ENCODE results near the gene PPM1N.

PPM1N gene

DNA sequence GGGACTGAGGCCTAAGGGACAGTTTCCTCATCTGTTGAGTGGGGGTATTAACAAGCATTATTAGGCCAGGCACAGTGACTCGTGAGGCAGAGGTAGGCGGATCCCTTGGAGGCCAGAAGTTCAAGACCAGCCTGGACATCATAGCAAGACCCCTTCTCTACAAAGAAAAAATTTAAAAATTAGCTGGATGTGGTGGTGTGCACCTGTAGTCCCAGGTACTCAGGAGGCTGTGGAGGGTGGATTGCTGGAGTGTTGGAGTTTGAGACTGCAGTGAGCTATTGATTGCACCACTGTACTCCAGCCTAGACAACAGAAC lies 41.8 kb upstream of the PPM1N start:
- no peak for DNase-seq (ENCODE audit: low spot score)
- TF ChIP-seq, protein P1, sequence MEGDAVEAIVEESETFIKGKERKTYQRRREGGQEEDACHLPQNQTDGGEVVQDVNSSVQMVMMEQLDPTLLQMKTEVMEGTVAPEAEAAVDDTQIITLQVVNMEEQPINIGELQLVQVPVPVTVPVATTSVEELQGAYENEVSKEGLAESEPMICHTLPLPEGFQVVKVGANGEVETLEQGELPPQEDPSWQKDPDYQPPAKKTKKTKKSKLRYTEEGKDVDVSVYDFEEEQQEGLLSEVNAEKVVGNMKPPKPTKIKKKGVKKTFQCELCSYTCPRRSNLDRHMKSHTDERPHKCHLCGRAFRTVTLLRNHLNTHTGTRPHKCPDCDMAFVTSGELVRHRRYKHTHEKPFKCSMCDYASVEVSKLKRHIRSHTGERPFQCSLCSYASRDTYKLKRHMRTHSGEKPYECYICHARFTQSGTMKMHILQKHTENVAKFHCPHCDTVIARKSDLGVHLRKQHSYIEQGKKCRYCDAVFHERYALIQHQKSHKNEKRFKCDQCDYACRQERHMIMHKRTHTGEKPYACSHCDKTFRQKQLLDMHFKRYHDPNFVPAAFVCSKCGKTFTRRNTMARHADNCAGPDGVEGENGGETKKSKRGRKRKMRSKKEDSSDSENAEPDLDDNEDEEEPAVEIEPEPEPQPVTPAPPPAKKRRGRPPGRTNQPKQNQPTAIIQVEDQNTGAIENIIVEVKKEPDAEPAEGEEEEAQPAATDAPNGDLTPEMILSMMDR (IDR thresholded peaks at IDR 0.05; ENCODE audit: extremely low read depth, missing control alignments), result no peak

DNA sequence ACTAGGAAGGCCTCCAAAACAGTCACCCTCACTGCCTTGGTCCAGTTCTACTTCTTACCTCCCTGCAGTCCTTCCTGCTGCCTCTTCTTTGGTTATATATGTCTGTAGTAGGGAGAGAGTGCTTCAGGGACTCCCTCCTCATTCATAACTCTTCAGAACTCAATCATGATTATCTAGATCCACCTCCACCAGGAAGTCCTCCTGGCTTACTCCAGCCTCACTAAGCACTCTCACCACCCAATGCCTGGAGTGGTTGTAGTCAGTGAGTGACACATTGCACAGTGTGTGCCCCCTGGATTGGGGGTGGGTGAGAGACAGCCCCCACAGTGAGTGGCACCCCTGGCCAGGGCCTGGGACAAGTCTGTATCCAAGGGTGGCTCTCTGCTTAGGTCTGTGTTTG lies 40.5 kb upstream of the PPM1N start:
- TF ChIP-seq, protein P1 (IDR thresholded peaks at IDR 0.05; ENCODE audit: extremely low read depth, missing control alignments), result no peak
- no peak for DNase-seq (ENCODE audit: low spot score)

DNA sequence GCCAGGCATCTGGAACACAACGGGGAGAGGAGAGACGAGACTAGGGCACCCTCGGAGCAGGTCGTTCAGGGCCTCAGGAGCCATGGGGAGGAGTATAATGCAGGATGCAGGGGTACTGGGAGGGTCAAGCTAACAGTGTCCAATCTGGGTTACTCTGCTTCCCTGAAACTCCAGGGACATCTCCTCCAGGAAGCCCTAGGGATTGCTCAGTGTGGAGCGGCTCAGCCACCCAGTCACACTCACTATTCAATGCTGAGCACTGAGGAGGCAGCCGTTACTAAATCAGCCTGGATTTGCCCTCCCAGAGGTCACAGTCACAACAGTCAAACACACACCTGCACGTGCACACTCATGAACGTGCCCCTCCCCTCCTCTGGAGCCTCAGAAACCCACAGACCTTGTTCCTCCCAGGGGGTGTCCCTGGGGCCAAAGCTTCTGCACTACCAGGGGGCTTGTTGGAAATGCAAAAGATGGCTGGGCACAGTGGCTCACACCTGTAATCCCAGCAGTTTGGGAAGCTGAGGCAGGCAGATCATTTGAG lies 37.4 kb upstream of the PPM1N start:
- no peak for DNase-seq (ENCODE audit: low spot score)

DNA sequence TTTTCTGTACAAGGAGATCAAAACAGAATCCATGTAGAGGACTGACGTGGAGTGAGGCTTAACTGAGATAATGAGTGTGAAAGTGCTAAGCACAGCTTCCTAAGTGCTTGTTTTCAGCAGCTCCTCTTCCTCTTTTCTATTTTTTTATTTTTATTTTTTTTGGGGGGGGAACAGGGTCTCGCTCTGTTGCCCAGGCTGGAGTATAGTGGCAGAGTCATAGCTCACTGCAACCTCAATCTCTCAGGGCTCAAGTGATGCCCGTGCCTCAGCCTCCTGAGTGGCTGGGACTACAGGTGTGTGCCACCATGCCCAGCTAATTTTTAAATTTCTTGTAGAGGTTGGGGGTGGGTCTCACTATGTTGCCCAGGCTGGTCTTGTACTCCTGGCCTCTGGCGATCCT lies 36.1 kb upstream of the PPM1N start:
- DNase-seq (ENCODE audit: low spot score), result no peak
- TF ChIP-seq, protein P1 (IDR thresholded peaks at IDR 0.05; ENCODE audit: extremely low read depth, missing control alignments), result no peak

More for the DNA sequence above, 37.4 kb upstream of the PPM1N start:
- TF ChIP-seq, protein P1 (IDR thresholded peaks at IDR 0.05; ENCODE audit: extremely low read depth, missing control alignments), result no peak

DNA sequence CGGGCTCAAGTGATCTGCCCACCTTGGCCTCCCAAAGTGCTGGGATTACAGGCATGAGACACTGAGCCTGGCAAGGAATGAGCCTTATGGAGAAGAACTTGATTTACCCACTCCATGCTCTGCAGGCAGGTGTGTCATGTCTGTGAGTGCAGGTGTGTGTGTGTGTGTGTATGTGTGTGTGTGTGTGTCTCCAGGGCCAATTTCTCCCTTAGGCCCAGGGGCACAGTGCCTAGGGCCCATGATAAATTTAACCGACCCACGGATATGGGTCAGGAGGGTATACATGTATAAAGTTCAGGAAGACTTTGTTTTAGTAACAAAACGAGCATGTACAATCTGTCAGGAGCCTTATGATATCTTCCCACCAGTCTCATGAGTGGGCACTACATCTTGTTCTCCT lies 35.0 kb upstream of the PPM1N start:
- no peak for DNase-seq (ENCODE audit: low spot score)
- TF ChIP-seq, protein P1 (IDR thresholded peaks at IDR 0.05; ENCODE audit: extremely low read depth, missing control alignments), result no peak

DNA sequence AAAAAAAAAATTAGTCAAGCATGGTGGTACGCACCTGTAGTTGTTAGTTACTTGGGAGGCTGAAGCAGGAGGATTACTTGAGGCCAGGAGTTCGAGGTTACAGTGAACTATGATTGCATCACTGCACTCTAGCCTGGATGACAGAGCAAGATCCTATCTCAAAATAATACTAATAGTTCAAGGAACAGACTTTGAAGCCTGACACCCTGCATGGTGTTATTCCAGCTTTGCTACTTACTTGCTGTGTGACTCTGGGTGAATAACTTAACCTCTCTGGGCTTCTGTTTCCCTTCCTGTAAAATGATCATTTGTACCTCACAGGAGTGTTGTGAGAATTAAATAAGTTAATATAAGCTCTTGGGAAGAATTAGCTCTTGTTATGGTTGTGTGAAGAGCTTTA lies 34.0 kb upstream of the PPM1N start:
- DNase-seq (ENCODE audit: low spot score), result no peak
- TF ChIP-seq, protein P1 (IDR thresholded peaks at IDR 0.05; ENCODE audit: extremely low read depth, missing control alignments), result no peak

DNA sequence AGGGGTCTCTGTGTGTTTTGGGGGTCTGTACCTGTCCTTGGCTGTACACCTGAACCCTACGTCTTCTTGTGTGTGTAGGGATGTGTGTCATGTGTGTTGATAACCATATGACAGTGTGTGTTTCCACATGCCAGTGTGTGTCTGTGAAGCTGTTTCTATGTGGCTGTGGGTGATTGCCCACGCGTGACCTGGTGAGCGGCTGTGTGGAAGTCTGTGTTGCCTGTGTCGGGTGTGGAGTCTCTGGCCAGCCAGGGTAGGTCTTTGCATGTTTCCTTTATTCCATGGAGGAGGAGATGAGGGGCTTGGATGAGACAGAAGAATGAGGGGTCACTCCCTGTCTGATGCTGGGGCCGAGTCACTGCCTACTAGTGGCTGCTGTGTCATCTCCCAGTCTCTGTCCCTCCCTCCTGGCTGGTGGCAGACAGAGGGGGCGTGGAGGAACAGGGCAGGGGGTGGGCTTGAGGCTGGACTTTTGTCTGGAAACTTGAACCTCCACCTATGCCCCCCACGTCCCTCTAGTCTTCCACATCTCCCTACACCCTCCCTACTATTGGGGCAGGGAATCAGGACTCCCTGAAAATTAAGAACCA lies 33.3 kb upstream of the PPM1N start:
- TF ChIP-seq, protein P1 (IDR thresholded peaks at IDR 0.05; ENCODE audit: extremely low read depth, missing control alignments), result no peak
- no peak for DNase-seq (ENCODE audit: low spot score)
